Fibroblast of pulmonary artery (primary cell): Measurements from ENCODE around the gene BLID.

Experiments used
- DNase-seq: peaks from one replicate; pipeline ENCODE4 v3.0.0-alpha.2; 2010; ENCODE audit warnings: low read depth
- H3K4me3 ChIP-seq: replicated peaks from 2 replicates; pipeline ENCODE4 v1.5.1; 2011; ENCODE audit warnings: low read depth, mild to moderate bottlenecking, control low read depth, low read length, moderate library complexity
- TF ChIP-seq, protein P1 (sequence below): IDR thresholded peaks from 2 replicates; pipeline ENCODE4 v1.5.1; 2011; ENCODE audit warnings: mild to moderate bottlenecking, control low read depth, low read length, inconsistent platforms; ENCODE audit errors: missing control alignments

The BLID gene

DNA sequence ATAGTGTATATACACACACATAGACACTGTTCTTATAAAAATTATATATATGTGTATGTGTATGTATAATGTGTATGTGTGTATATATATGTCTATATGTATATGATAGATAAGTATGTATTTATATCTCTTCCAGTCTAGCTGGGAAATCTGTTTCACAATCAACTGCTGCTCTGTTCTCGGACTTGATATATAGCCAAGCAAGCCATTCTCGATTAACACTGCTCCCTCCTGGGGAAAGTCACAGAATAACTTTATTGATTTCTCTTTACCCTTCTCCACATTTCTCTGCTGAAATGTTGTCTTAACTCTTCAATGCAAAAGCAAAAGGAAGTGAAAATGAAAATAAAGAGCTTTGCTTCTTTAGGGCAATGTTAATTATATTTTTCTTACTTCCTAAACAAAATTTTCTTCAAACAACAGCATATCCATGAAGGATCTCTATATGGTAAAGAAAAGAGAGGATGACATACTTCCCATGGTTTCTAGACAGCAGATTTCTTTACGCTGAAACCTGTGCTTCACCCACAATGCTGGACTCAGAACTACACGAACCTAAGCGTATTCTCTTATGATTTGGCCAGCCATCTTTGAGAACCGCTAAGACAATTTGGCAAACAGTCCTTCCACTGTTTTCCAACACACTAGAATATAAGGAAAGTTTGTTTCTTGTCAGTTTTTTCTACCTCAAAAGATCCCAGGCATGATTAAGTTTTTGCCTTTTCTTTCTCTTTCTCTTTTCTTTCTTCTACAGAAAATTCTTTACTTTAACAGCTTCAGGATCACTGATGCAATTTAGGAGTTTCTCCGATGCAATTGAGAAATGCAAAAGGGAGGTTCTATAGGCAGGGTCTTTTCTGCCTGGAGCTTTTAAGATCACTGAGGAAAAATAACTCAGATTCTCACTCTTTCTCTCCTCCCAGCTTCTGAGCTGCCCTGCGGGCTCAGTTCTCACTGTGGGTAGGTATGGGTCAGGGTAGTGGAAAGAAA is 1.9 kb downstream of the BLID start:
- no peak overlapping the region for H3K4me3 ChIP-seq
- TF ChIP-seq, protein P1, sequence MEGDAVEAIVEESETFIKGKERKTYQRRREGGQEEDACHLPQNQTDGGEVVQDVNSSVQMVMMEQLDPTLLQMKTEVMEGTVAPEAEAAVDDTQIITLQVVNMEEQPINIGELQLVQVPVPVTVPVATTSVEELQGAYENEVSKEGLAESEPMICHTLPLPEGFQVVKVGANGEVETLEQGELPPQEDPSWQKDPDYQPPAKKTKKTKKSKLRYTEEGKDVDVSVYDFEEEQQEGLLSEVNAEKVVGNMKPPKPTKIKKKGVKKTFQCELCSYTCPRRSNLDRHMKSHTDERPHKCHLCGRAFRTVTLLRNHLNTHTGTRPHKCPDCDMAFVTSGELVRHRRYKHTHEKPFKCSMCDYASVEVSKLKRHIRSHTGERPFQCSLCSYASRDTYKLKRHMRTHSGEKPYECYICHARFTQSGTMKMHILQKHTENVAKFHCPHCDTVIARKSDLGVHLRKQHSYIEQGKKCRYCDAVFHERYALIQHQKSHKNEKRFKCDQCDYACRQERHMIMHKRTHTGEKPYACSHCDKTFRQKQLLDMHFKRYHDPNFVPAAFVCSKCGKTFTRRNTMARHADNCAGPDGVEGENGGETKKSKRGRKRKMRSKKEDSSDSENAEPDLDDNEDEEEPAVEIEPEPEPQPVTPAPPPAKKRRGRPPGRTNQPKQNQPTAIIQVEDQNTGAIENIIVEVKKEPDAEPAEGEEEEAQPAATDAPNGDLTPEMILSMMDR = peak; percentile 4
- DNase-seq = peak; percentile 55

DNA sequence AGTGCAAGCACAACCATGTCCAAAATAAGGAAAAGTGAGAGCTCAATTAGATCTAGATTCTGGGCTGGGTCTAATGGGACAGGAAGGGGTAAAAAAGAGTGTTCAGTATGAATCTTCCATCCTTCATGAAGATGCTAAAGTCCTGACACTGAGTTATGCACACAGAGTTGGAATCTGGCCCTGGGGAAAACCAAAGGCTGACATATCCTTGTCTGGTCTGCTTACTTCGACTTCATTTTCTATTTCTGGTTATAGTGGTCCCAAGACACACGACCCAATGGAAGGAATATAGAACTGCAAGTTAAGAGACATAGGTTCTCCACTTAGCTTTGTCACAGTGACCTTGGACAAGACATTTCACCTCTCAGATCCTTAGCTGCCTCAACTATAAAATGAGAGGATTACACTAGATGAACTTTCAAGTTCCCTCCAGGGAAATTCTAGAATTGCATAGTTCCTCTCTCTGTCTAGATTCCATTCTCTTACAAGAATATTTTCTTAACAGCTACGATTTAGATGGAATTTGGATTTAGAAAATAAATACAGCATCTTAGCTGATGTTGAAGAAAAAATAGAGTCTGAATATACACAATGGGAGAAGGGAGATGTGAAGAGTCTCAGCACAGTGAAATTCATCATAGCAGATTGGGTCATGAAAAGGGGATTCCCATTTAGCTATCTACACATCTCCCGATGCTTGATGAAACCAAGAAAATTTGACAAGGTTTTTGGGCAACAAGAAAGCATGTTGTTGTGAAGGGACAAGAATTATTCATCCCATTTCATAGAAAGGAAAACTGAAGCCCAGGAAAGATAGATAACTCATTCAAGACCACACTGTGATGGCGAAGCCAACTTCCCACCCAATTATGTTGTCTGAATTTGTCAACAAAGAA is 3.3 kb downstream of the BLID start:
- TF ChIP-seq, protein P1 = no peak
- no peak overlapping the region for H3K4me3 ChIP-seq
- DNase-seq = no peak

DNA sequence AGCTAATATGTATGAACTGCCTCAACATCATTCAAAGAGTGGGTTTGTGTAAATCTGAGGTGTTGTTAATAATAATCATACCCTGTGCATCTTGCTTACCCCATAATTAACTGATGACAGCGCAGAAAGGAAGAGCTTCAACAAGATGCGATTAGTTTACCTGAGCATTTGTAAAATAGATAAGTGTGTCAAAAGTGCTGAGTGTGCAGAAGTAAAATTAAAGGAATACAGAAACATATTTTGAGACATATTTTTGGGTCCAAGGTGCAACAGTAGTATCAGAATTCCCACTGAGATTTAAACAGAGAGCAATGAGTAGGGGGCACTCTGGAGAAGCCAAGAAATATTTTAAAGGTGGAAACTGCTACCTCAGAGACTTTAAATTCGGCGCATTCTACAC is 6.1 kb downstream of the BLID start:
- H3K4me3 ChIP-seq = no peak overlapping the region
- no peak for DNase-seq
- TF ChIP-seq, protein P1 = no peak

DNA sequence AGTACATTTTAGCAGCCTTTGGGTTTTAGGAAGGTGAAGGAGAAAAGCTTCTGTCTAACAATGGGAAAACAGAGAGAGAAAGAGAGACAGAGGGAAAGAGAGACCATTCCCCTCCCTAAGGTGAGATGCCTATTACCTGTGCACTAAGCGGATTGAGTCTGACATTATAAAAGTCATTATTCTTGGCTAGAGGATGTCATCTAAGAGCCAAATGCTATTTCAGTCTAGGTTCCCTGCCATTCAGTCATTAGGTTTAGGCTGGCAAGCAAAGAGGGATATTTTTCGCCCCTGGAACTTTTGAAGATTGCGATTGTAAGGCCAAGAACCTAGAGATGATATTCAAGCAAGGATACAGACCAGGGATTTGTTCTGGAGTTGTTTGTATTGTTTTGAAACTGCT is 7.2 kb downstream of the BLID start:
- H3K4me3 ChIP-seq = no peak overlapping the region
- no peak for DNase-seq
- TF ChIP-seq, protein P1 = no peak

DNA sequence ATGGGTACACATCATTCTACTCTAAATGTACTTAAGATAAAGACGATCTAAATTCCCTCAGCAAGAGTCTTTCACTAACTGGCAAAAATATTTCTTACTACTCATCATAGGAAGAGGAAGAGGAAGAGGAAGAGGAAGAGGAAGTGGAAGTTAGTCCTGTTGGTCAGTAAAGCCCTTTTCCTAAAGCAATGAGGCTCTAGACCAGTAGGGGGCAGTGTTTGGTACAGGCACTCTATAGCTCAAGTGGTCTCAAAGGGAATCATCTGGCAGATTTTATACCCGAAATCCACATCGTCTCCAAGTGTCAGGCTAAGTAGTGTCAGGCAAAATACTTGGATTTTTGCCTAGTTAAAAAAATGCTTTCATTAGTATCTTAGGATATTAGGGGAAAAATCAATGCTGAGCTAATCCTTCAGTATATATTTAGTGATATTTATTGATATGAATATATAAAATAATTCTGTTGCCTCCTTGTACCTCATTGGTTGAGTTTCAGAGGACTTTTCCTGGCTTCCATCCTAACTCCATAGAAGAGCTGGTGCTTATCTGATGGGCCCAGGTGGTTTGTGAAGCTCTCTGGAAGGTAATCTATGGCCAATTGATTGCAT is 7.7 kb downstream of the BLID start:
- TF ChIP-seq, protein P1 = peak; percentile 77
- H3K4me3 ChIP-seq = no peak overlapping the region
- peak; percentile 73 for DNase-seq

DNA sequence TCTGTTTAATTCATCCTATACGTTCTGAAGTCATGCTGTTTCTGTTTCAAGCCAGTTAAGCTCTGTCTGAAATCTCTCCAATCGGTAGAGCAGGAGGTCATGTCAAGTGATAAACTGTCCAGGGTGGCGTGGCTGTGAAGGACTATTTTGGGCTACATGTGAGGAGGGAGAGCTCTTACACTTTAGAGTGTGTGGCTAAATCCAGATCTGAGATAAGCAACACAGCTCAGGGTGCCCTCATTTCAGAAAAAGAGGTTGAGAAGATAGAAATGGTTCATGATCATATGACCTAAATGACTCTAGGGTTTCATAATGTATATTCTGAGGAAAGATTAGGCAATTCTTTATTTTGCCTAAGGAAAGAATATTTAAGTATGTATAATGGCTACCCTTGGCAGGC is 8.4 kb downstream of the BLID start:
- no peak for DNase-seq
- TF ChIP-seq, protein P1 = no peak
- no peak overlapping the region for H3K4me3 ChIP-seq
